GM21619 (cell line): ENCODE results near the gene METTL23.

Experiments
- ATAC-seq: cut with Tn5 transposase; IDR thresholded peaks from one replicate; pipeline ENCODE4 v1.9.1; 2021; ENCODE audit not compliant: unreplicated experiment

Gene METTL23

GRCh38 chr17:76726776-76727718 lies at the start of gene METTL23:
TSS of gene METTL23 (plus strand) at chr17:76726839. CDS start at chr17:76729711, 2,872 bp downstream.
- ATAC-seq, result peak; percentile 38

DNA sequence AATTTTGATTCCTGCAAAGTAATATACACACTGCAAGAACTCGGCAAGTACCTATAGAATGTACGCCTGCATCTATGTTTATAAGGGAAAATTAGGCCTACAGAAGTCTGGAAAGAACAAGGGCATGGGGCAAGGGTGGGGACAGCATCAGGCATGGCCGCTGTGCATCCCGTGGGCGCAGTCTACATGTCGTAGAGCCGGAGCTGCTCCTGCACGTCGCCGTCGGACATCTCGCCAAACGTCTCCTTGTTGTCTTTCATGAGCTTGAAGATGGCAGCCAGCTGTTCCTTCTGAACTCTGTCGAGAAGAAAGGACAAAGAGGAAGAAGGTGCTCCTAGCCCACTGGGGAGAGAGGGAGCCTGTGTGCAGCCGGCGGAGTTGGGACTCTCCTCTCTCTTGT lies 49.2 kb upstream of the METTL23 start:
- no peak for ATAC-seq

- no peak for ATAC-seq
Measured at GRCh38 chr17:76678330-76678729, 48.3 kb upstream of the METTL23 start.

GRCh38 chr17:76679239-76679638 lies 47.4 kb upstream of the METTL23 start:
- ATAC-seq, result no peak

DNA sequence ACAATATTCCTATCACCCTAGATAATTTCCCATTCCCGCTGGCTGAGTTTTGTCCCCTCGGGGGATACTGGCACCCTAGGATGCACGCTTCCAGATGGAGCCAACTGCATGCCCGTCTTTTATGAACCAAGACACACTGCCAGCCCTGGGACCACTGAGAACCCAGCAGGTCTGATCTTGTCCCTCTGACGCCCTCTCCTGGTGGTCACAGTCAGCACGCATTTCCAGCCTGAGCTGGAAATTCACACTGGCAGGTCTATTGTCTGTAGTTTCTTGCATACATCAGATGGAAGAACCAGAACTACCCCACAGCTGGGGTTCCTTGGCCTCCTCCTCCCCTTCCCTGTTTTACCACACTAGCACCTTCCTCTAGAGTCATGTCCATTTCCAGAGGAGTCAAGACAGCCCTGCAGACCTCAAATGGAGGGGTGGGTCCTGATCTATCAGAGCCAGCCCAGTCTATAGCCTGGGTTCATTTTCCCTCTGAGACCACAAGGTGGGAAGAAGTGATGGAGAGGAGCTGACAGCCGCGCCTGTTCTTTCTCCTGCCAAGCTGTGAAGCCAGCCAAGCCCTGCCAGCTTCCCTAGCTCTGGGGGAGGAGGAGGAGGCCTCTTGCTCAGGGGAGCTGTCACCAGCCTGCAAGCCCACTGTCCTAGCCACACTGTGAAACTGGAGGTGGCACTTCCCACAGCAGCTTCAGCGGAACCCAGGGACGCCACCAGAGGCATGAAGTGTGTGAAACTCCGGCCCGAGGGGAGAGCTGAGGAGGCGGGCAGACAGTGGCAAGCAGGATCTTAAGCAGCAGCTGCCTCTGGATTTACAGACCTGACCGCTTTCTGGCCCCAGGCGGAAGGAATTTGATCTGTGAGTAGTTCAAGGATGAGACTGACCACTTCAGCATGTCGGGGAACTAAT lies 45.2 kb upstream of the METTL23 start:
- ATAC-seq, result no peak

- no peak for ATAC-seq
Measured at GRCh38 chr17:76682296-76682695, 44.3 kb upstream of the METTL23 start.

DNA sequence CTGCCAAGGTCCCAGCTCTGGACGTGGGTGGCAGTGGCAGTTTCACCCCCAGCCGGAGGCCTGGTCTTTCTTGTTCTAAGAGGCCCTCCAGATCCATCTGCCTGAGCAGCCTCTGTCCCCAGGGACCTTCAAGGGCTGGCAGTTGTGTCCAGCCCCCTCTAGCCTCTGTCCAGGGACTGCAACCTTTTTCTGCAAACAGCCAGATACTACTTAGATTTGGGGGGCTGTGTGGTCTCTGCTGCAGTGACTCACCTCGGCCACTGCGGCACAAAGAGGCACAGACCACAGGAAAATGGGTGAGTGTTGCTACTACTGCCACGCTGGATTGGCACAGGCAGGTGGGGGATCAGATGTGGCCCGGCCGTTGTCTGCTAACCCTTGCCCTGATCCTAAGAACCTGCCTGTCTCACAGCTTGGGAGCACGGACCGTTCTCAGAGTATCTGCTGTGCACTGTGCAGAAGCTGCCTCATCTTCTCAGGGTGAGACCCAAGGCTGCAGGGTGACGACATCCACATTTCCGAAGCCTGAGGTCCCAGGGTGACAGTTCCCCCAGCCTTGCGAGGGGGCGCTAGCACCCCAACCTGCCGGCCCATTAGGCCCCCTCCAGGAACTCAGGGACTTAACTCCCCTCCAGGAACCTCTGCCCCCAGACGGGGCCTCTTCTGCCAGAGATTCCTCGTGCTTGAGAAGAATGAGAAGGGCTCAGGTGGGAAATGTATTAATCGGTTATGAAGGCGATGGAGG lies 43.5 kb upstream of the METTL23 start:
- ATAC-seq, result no peak

GRCh38 chr17:76683921-76684745 lies 42.5 kb upstream of the METTL23 start:
- no peak for ATAC-seq

- no peak for ATAC-seq
Measured at GRCh38 chr17:76684756-76685155, 41.9 kb upstream of the METTL23 start.

- ATAC-seq, result no peak
Measured at GRCh38 chr17:76685366-76685765, 41.3 kb upstream of the METTL23 start.

GRCh38 chr17:76685846-76686245 lies 40.8 kb upstream of the METTL23 start:
- no peak for ATAC-seq

DNA sequence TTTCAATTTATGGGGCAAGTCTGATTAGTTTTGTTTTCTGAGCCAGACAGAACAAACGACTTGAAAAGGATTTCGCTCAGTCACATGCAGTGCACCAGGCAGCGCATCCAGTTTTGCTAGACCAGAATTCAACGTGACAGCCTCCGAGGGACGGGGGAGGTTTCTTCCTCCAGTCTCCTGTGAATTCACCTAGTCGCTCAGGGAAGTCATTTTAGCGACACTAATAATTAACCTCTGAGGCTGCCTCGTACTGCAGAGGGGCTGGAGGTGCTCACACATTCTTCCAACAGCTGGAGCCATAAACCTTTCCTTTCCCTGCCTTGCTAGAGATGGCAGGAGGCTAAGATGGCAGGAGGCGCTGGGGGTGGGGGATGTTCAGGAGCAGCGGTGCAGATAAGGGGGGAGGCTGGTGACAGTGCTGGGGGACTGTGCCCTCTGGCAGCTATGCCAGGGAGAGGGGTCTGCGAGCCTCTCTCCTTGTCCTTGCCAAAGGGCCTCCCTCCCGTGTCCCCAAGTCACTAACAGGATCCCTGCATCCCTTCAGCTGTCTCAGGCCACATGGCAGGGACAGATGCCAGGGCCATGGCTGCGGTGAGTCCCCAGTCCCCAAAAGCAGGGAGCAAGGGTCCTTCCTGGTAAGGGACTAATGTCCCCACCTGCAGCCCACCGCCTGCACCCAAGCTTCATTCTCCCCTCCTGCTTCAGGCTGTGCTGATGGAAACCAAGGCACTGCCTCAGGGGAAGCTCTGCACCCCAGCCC lies 39.9 kb upstream of the METTL23 start:
- no peak for ATAC-seq

- ATAC-seq, result no peak
Measured at GRCh38 chr17:76687298-76688164, 39.1 kb upstream of the METTL23 start.

- no peak for ATAC-seq
Measured at GRCh38 chr17:76688165-76688622, 38.4 kb upstream of the METTL23 start.

DNA sequence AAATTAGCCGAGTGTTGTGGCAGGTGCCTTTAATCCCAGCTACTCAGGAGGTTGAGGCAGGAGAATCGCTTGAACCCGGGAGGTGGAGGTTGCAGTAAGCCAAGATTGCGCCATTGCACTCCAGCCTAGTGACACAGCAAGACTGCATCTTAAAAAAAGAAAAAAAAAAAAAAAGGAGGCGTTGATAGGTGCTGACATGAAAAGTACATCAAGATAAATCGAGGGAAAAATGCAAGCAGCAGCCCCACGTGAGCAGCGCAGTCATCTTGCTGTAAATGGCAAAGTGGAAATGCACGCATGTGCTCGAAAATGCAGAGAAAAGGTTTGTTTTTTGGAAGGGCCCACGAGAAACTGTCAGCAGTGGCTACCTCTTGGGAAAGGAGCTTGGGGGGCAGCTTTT lies 36.8 kb upstream of the METTL23 start:
- ATAC-seq, result no peak

- no peak for ATAC-seq
Measured at GRCh38 chr17:76690596-76691280, 35.9 kb upstream of the METTL23 start.

DNA sequence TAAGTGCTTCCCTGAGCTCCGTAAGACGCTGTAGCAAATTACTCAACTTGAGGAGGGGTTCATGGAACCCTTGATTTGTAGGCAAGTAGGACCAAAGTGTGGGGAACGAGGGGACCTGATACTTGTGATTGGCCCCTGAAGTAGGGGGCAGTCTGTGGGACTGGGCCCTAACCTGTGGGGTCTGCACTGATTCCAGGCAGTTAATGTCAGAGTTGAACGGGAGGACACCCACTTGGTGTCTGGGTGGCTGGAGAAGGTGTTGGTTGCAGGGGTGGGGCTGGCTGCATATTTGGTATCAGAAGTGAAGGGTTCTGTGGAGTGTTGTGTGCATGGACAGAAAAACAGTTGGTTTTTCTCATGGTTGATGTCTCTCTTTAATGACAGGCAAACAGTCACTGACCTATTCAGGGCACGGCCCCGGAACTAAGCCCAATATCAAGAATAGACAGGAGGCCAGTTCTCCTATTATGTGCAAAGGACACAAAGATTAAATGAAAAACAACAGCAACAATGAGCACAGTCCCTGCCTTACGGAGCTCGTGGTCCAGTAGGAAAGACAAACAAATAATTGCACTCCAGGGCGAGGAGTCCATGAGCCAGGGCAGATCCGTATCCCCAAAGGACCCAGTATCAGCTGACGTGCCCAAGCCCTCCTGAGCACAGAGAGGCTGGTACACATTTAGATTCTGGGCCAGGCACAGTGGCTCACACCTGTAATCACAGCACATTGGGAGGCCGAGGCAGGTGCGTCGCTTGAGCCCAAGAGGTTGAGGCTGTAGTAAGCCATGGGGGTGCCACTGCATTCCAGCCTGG lies 35.1 kb upstream of the METTL23 start:
- ATAC-seq, result no peak
